ENCODE measurements around the gene KRTAP4-7. TPM values are rescaled to one million over a fixed set of nuclear protein-coding genes. Genes with fewer than 3 reads are reported as not detected.
"Not testable (repeated sequence)": the region's sequence is repeated elsewhere in the genome, so short reads cannot be mapped to it uniquely, and the experiment has no call there.

The KRTAP4-7 gene
- polyA plus RNA-seq, 4 donors, result not detected

- no peak for DNase-seq (ENCODE audit: low read depth in 4 of 4, low spot score in 3 of 4)
Measured at GRCh38 chr17:41107941-41108450, 24.0 kb downstream of the KRTAP4-7 start.

- not testable (repeated sequence) for DNase-seq (ENCODE audit: low read depth in 4 of 4, low spot score in 3 of 4)
Measured at GRCh38 chr17:41108728-41109386, 24.9 kb downstream of the KRTAP4-7 start.

GRCh38 chr17:41111151-41111885, 27.4 kb downstream of the KRTAP4-7 start:
- no peak for DNase-seq (ENCODE audit: low read depth in 4 of 4, low spot score in 3 of 4)

- DNase-seq (ENCODE audit: low read depth in 4 of 4, low spot score in 3 of 4), result no peak
Measured at GRCh38 chr17:41116297-41116696, 32.3 kb downstream of the KRTAP4-7 start.

GRCh38 chr17:41117846-41118386, 34.0 kb downstream of the KRTAP4-7 start, which contains the start of gene KRTAP4-11:
TSS of gene KRTAP4-11 (minus strand) at chr17:41118373. CDS start at chr17:41118315, 58 bp downstream.
- not testable (repeated sequence) for DNase-seq (ENCODE audit: low read depth in 4 of 4, low spot score in 3 of 4)

- no peak for DNase-seq (ENCODE audit: low read depth in 4 of 4, low spot score in 3 of 4)
Measured at GRCh38 chr17:41118721-41119120, 34.8 kb downstream of the KRTAP4-7 start.

GRCh38 chr17:41119696-41120690, 36.0 kb downstream of the KRTAP4-7 start:
- DNase-seq (ENCODE audit: low read depth in 4 of 4, low spot score in 3 of 4), result not testable (repeated sequence)

GRCh38 chr17:41121742-41122141, 37.8 kb downstream of the KRTAP4-7 start:
- DNase-seq (ENCODE audit: low read depth in 4 of 4, low spot score in 3 of 4), result no peak

GRCh38 chr17:41123292-41123990, 39.5 kb downstream of the KRTAP4-7 start:
- not testable (repeated sequence) for DNase-seq (ENCODE audit: low read depth in 4 of 4, low spot score in 3 of 4)

GRCh38 chr17:41123991-41124371, 40.0 kb downstream of the KRTAP4-7 start, which contains the start of gene KRTAP4-12:
TSS of gene KRTAP4-12 (minus strand) at chr17:41124182. CDS start at chr17:41124122, 60 bp downstream.
- not testable (repeated sequence) for DNase-seq (ENCODE audit: low read depth in 4 of 4, low spot score in 3 of 4)

GRCh38 chr17:41125064-41125463, 41.1 kb downstream of the KRTAP4-7 start:
- no peak for DNase-seq (ENCODE audit: low read depth in 4 of 4, low spot score in 3 of 4)

GRCh38 chr17:41126412-41126811, 42.5 kb downstream of the KRTAP4-7 start:
- no peak for DNase-seq (ENCODE audit: low read depth in 4 of 4, low spot score in 3 of 4)

- DNase-seq (ENCODE audit: low read depth in 4 of 4, low spot score in 3 of 4), result no peak
Measured at GRCh38 chr17:41127371-41127770, 43.4 kb downstream of the KRTAP4-7 start.

- no peak for DNase-seq (ENCODE audit: low read depth in 4 of 4, low spot score in 3 of 4)
Measured at GRCh38 chr17:41131979-41132378, 48.0 kb downstream of the KRTAP4-7 start.

- DNase-seq (ENCODE audit: low read depth in 4 of 4, low spot score in 3 of 4), result no peak
Measured at GRCh38 chr17:41133880-41134735, 50.2 kb downstream of the KRTAP4-7 start.
